Measurements from ENCODE around the gene KANSL2.

Gene KANSL2

GRCh38 chr12:48696626-48697025 lies 14.6 kb upstream of the KANSL2 start:
- H3K27me3 ChIP-seq (ENCODE audit: control insufficient read depth, insufficient read depth, low read length): no peaks in the 10 kb centered on the region
- peaks cover 17% of the 10 kb centered on the region for H3K36me3 ChIP-seq (ENCODE audit: control insufficient read depth, insufficient read depth, low read length)
- DNase-seq (ENCODE audit: low read depth, low spot score): no peak
- no peak overlapping the region for H3K4me3 ChIP-seq (ENCODE audit: low read length)
- no CpG with 5 or more reads among the region's 5 CpGs for WGBS (ENCODE audit: insufficient coverage, insufficient read length)
- no peak overlapping the region for H3K27ac ChIP-seq (ENCODE audit: low read length)
- no peaks in the 10 kb centered on the region for H3K9me3 ChIP-seq (ENCODE audit: control insufficient read depth, insufficient read depth, low read length)
- H3K4me1 ChIP-seq (ENCODE audit: control insufficient read depth, insufficient read depth, low read length): no peaks in the 10 kb centered on the region

- Histone ChIP-seq H3K9me3 (ENCODE audit: control insufficient read depth, insufficient read depth, low read length) (no peaks in the 10 kb centered on the region), H3K4me1 (ENCODE audit: control insufficient read depth, insufficient read depth, low read length) (no peaks in the 10 kb centered on the region), H3K36me3 (ENCODE audit: control insufficient read depth, insufficient read depth, low read length) (peaks cover 17% of the 10 kb centered on the region), H3K4me3 (ENCODE audit: low read length) (no peak overlapping the region), H3K27me3 (ENCODE audit: control insufficient read depth, insufficient read depth, low read length) (no peaks in the 10 kb centered on the region), H3K27ac (ENCODE audit: low read length) (no peak overlapping the region)
- DNase-seq (ENCODE audit: low read depth, low spot score): no peak
- no CpG with 5 or more reads among the region's 2 CpGs for whole genome bisulfite sequencing (ENCODE audit: insufficient coverage, insufficient read length)
Measured at GRCh38 chr12:48695859-48696258, 13.8 kb upstream of the KANSL2 start.

GRCh38 chr12:48694038-48694437 lies 12.0 kb upstream of the KANSL2 start:
- Histone ChIP-seq H3K27me3 (ENCODE audit: control insufficient read depth, insufficient read depth, low read length) (no peaks in the 10 kb centered on the region), H3K4me3 (ENCODE audit: low read length) (no peak overlapping the region), H3K4me1 (ENCODE audit: control insufficient read depth, insufficient read depth, low read length) (no peaks in the 10 kb centered on the region), H3K9me3 (ENCODE audit: control insufficient read depth, insufficient read depth, low read length) (no peaks in the 10 kb centered on the region), H3K36me3 (ENCODE audit: control insufficient read depth, insufficient read depth, low read length) (peaks cover 20% of the 10 kb centered on the region), H3K27ac (ENCODE audit: low read length) (no peak overlapping the region)
- WGBS (ENCODE audit: insufficient coverage, insufficient read length): no CpG with 5 or more reads among the region's 6 CpGs
- DNase-seq (ENCODE audit: low read depth, low spot score): no peak

- H3K9me3 ChIP-seq (ENCODE audit: control insufficient read depth, insufficient read depth, low read length): no peaks in the 10 kb centered on the region
- H3K36me3 ChIP-seq (ENCODE audit: control insufficient read depth, insufficient read depth, low read length): peaks cover 20% of the 10 kb centered on the region
- H3K4me1 ChIP-seq (ENCODE audit: control insufficient read depth, insufficient read depth, low read length): no peaks in the 10 kb centered on the region
- DNase-seq (ENCODE audit: low read depth, low spot score): no peak
- no peak overlapping the region for H3K27ac ChIP-seq (ENCODE audit: low read length)
- H3K4me3 ChIP-seq (ENCODE audit: low read length): no peak overlapping the region
- WGBS (ENCODE audit: insufficient coverage, insufficient read length): no CpG with 5 or more reads among the region's 6 CpGs
- H3K27me3 ChIP-seq (ENCODE audit: control insufficient read depth, insufficient read depth, low read length): no peaks in the 10 kb centered on the region
Measured at GRCh38 chr12:48693572-48693971, 11.5 kb upstream of the KANSL2 start.

GRCh38 chr12:48691826-48692487 lies 9.9 kb upstream of the KANSL2 start:
- H3K27ac ChIP-seq (ENCODE audit: low read length): no peak overlapping the region
- H3K36me3 ChIP-seq (ENCODE audit: control insufficient read depth, insufficient read depth, low read length): peaks cover 20% of the 10 kb centered on the region

GRCh38 chr12:48690990-48691389 lies 9.0 kb upstream of the KANSL2 start:
- Histone ChIP-seq H3K36me3 (ENCODE audit: control insufficient read depth, insufficient read depth, low read length) (peaks cover 19% of the 10 kb centered on the region), H3K9me3 (ENCODE audit: control insufficient read depth, insufficient read depth, low read length) (no peaks in the 10 kb centered on the region), H3K4me3 (ENCODE audit: low read length) (no peak overlapping the region), H3K27ac (ENCODE audit: low read length) (no peak overlapping the region), H3K4me1 (ENCODE audit: control insufficient read depth, insufficient read depth, low read length) (no peaks in the 10 kb centered on the region), H3K27me3 (ENCODE audit: control insufficient read depth, insufficient read depth, low read length) (no peaks in the 10 kb centered on the region)
- no CpG with 5 or more reads among the region's 4 CpGs for WGBS (ENCODE audit: insufficient coverage, insufficient read length)
- DNase-seq (ENCODE audit: low read depth, low spot score): no peak

More at GRCh38 chr12:48691826-48692487, 9.9 kb upstream of the KANSL2 start:
- DNase-seq (ENCODE audit: low read depth, low spot score): no peak
- no peaks in the 10 kb centered on the region for H3K9me3 ChIP-seq (ENCODE audit: control insufficient read depth, insufficient read depth, low read length)
- H3K27me3 ChIP-seq (ENCODE audit: control insufficient read depth, insufficient read depth, low read length): no peaks in the 10 kb centered on the region
- H3K4me3 ChIP-seq (ENCODE audit: low read length): no peak overlapping the region
- WGBS (ENCODE audit: insufficient coverage, insufficient read length): no CpG with 5 or more reads among the region's 2 CpGs
- no peaks in the 10 kb centered on the region for H3K4me1 ChIP-seq (ENCODE audit: control insufficient read depth, insufficient read depth, low read length)

GRCh38 chr12:48690436-48690835 lies 8.4 kb upstream of the KANSL2 start:
- H3K36me3 ChIP-seq (ENCODE audit: control insufficient read depth, insufficient read depth, low read length): peaks cover 16% of the 10 kb centered on the region
- no CpG with 5 or more reads among the region's 4 CpGs for WGBS (ENCODE audit: insufficient coverage, insufficient read length)
- no peaks in the 10 kb centered on the region for H3K4me1 ChIP-seq (ENCODE audit: control insufficient read depth, insufficient read depth, low read length)
- no peaks in the 10 kb centered on the region for H3K27me3 ChIP-seq (ENCODE audit: control insufficient read depth, insufficient read depth, low read length)
- no peak overlapping the region for H3K27ac ChIP-seq (ENCODE audit: low read length)
- DNase-seq (ENCODE audit: low read depth, low spot score): no peak
- H3K9me3 ChIP-seq (ENCODE audit: control insufficient read depth, insufficient read depth, low read length): no peaks in the 10 kb centered on the region
- no peak overlapping the region for H3K4me3 ChIP-seq (ENCODE audit: low read length)

GRCh38 chr12:48688836-48689235 lies 6.8 kb upstream of the KANSL2 start:
- Histone ChIP-seq H3K4me3 (ENCODE audit: low read length) (no peak overlapping the region), H3K27ac (ENCODE audit: low read length) (no peak overlapping the region), H3K36me3 (ENCODE audit: control insufficient read depth, insufficient read depth, low read length) (peaks cover 12% of the 10 kb centered on the region), H3K27me3 (ENCODE audit: control insufficient read depth, insufficient read depth, low read length) (no peaks in the 10 kb centered on the region), H3K9me3 (ENCODE audit: control insufficient read depth, insufficient read depth, low read length) (no peaks in the 10 kb centered on the region), H3K4me1 (ENCODE audit: control insufficient read depth, insufficient read depth, low read length) (no peaks in the 10 kb centered on the region)
- no peak for DNase-seq (ENCODE audit: low read depth, low spot score)
- no CpG with 5 or more reads among the region's 1 CpG for WGBS (ENCODE audit: insufficient coverage, insufficient read length)

- Histone ChIP-seq H3K27me3 (ENCODE audit: control insufficient read depth, insufficient read depth, low read length) (no peaks in the 10 kb centered on the region), H3K4me3 (ENCODE audit: low read length) (no peak overlapping the region), H3K36me3 (ENCODE audit: control insufficient read depth, insufficient read depth, low read length) (peaks cover 2% of the 10 kb centered on the region; the same call in 1 of the 2 replicates), H3K27ac (ENCODE audit: low read length) (no peak overlapping the region), H3K9me3 (ENCODE audit: control insufficient read depth, insufficient read depth, low read length) (no peaks in the 10 kb centered on the region), H3K4me1 (ENCODE audit: control insufficient read depth, insufficient read depth, low read length) (no peaks in the 10 kb centered on the region)
- WGBS (ENCODE audit: insufficient coverage, insufficient read length): no CpG with 5 or more reads among the region's 4 CpGs
- DNase-seq (ENCODE audit: low read depth, low spot score): no peak
Measured at GRCh38 chr12:48687592-48687991, 5.6 kb upstream of the KANSL2 start.

GRCh38 chr12:48686615-48687334 lies 4.7 kb upstream of the KANSL2 start:
- Histone ChIP-seq H3K27me3 (ENCODE audit: control insufficient read depth, insufficient read depth, low read length) (no peaks in the 10 kb centered on the region), H3K4me3 (ENCODE audit: low read length) (no peak overlapping the region), H3K36me3 (ENCODE audit: control insufficient read depth, insufficient read depth, low read length) (peaks cover 2% of the 10 kb centered on the region; the same call in 1 of the 2 replicates), H3K4me1 (ENCODE audit: control insufficient read depth, insufficient read depth, low read length) (no peaks in the 10 kb centered on the region), H3K9me3 (ENCODE audit: control insufficient read depth, insufficient read depth, low read length) (no peaks in the 10 kb centered on the region), H3K27ac (ENCODE audit: low read length) (no peak overlapping the region)
- no peak for DNase-seq (ENCODE audit: low read depth, low spot score)
- WGBS (ENCODE audit: insufficient coverage, insufficient read length): no CpG with 5 or more reads among the region's 6 CpGs

Data from iPS DF 6.9 (cell line).